SKM-1 treated with dmso at 0.1 percent for 144 hours (cell line): ENCODE data around the gene CRYGS.
"Not testable (repeated sequence)": the region's sequence is repeated elsewhere in the genome, so short reads cannot be mapped to it uniquely, and the experiment has no call there.

Experiments used
- DNase-seq: peaks from one replicate; lab custom pipeline; 2025; ENCODE audit not compliant: unreplicated experiment; lab: John Stamatoyannopoulos, UW

CRYGS gene

DNA sequence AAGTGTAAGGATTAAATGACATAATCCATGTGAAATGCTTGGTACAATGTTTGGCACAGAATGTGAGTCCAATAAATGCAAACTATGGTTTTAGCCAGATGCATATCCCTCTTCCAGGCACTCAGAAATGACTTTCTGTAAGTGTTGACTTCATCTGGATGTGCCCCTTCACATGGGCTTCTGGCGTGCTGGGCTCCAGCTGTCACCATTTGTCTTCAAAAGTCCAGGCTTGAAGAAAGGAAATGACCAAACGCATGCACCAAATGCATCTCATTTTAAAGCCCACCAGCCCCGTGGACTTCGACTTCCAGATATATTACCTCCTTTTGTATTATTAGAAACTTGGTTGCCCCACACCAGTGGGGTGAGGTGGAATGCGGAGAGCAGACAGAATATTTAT lies 23.7 kb downstream of the CRYGS start:
- no peak for DNase-seq

DNA sequence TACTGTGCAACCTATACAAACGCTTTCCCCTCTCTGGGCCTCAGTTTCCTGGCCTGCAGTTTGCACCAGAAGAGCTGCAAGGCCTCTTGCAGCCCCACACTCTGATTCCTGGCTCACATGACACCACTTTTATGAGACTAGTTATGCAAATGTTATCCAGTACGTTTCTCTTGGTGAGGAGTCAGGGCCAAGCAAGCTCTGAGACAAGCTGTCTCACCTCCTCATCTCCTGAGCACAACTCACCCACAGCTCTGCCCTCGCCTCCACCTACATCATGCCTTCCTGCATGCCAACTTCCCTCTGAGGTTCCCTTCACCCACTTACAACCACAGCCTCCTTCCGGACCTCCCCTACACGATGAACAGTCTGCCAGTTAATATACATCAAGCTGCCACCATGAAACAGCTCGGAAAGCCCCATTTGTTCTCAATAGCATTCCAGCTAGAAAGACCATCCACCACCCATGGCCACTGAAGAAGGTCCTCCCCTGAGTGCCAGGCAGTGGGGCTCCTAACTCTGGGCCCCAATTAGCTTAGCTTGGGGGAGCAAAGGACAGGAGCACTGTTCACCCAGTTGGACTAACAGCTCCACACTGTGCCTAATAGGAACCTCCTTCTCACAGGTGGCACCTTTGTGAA lies 25.0 kb downstream of the CRYGS start:
- DNase-seq: no peak

DNA sequence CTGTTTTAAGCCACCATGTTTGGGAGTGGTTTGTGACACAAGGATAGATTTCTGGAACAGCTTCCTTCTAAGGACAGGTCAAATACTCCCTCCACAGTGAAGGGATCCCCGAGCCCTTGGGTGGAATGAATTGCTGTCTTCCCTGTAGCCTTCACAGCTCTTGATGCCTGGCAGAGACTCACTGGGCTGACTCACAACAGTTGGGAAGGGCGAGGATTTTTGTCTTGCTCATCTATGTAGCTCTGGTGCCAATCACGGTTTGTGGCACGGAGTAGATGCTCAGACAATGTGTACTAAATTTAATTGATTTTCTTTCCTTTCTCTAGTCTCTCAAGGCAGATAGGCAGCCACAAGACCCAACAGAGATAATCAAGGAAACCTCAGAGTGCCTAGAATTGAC lies 27.0 kb downstream of the CRYGS start:
- no peak for DNase-seq

DNA sequence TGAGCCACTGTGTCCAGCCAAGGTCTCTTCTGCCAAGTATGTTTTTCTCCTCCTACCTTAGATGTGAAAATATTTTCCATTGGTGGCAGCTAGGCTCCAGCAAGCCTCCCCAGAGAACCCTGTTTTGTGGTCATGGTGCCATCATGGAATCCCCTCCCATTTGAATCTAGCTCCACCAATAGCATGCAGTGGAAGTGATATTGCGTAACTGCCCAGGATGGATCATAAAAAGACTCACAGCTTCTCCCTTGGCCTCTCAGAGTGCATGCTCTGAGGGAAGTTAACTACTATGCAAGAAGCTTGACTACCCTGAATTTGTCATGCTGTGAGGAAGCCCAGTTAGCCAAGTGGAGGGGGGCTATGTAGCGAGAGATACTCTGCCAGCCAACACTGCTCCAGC lies 27.5 kb downstream of the CRYGS start:
- no peak for DNase-seq

DNA sequence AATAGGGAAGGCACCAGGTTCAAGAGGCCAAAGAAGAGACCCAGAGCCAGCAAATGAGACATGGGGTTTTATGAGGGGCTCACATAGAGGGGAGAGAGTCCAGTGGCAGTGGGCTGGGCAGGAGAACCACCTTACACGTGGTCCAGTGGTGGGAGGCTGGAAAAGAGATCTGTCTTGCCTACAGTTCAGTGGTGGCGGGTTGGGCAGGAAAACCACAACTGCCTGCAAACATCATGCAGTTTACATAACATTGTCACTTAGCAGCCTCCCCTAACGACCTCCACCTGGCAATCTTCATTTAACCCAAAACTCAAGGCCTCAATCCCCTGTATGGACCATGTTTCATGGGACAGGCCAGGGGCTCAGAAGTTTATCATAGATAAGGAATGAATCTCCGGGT lies 29.1 kb downstream of the CRYGS start:
- no peak for DNase-seq

DNA sequence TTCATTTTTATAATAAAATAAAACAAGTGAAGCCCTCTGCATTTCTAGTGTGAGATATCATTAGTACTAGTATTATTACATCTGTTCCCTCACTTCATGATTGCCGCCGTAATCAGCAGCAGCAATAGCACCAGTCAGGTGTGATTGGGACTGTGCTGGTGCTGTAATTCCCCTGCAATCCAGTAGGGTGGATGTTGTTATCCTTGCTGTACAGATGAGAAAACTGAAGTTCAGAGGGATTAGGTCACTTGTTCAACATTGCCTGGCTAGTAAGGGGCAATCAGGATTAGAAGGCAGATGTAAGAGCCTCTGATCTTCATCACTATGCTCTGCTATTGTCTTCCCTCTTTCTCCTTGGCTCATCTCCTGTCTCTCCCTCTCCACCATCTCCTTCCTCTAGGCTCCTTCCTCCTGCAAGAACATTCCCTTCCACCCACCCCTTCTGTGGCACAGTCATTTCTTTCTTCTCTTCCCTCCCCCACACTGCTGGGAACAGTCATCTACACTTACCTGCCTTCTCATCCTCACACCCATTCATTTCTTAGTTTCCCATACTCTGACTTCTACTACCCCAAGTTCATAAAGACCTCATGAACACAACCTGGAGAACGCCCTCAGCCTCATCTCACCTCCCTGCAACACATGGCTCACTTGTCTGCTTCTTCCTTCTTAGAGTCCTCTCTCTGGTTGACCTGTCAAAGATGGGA lies 29.7 kb downstream of the CRYGS start:
- no peak for DNase-seq

DNA sequence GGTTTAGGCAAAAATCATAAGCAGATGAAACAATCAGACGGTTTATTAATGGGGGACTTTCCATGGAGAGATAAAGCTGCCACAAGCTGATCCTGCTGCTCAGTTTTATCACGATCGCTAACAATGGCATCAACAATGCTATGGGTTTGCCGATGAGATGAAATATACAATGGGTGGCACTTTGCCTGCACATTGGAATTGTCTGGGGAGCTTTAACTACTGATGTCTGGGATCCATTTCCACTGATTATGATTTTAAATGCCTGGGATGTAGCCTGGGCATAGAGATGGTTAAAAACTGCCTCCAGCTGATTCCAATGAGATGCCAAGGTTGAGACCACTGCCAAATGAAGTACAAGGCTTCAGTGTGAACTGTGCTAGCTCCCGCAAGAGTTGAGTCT lies 30.8 kb downstream of the CRYGS start:
- no peak for DNase-seq

DNA sequence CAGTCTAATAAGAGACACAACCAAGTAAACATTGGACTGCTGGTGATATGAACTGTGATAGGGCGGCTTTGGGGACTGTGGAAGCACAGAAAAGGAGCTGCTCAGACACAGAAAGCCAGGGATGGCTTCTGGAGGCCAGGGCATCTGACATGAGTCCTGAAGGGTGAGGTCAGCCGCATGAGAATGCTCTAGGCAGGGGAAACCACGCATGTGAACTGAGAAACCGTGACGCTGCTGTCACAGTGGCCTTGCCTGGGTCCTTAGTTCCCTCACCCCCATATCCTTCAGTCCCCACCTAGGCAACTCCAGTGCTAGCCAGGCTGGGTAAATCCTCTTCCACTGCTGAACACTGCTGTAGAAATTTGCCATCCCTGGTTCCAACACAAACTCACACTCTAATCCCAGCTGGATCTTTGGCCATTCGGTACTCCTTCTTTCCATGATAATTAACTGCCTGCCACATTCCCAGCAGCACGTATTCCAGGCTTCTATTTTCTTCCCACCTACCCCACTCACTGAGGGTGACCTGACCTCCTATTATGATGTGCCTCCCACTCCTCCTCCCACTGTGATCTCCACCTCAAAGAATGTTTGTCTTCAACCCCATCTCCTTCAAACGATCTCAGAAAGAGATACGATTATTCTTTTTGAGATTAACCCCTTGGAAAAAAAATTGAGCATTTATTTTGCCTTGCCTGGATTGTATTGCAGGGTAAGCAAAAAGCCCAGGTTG lies 31.4 kb downstream of the CRYGS start:
- no peak for DNase-seq

DNA sequence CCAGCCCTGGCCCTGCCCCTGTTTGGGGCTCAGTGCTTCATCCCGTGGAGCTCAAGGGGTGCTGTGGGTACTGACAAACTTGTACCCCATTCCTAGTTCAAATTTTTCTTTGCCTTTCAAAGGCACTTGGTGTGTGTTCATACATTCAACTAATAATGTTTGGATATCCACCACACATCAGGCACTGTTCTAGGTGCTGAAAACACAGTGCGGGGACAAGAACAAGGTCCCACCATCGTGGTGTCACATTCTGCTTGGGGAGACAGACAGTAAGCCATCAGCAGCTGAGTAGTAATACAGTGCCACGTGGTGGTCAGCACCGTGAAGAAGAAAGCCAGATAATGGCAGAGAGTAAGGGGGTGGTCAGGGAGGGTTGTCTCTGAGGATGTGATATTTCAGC lies 32.5 kb downstream of the CRYGS start:
- DNase-seq: no peak

DNA sequence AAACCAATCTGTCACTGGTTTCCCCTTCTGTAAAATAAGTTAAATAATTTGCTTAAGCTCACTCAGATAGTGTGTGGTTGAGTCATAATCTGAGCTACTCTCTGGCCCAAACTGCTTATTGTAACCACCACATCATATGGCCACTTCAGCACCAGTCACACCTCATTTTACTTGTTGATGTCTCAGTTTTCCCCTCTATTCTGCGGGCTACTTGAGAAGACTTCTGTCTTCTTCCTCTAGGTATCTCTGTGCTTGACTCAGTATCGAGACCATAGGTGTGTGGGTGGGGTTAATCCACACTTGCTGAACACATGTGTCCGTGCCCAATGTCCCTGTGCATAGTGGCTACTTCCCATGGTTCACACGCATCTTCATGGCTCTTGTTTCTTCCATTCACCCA lies 32.9 kb downstream of the CRYGS start:
- no peak for DNase-seq

DNA sequence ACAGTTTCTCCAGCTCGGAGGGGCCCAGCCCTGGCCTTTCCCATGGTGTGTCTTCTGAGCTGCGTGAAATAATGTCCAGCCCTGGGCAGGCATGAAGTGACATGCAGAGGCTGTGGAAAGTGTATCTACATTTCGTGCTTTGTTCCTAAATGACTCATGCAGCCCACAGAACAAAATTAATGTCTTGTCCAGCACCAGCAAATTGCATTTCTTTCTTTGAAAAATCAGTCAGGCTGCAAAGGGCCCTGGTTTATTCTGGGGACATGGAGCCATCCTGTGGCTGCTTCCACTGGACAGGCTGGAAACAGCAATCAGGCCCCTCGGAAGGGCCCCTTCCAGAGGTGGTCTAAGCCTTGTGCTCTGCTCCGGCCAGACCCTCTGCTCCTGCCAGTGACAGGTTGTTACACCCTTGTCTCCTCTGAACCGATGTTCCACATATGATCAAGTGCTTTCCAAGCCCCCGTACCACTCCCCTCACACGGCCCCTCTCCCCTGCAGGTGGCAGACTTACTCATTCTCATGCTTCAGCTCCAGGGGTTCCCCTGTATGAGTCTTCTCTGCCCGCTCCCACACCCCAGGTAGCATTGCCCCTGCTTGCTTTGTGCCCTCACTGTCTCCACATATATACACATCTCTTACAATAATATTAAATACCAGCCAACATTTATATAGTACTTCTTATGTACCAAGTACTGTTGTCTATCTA lies 33.7 kb downstream of the CRYGS start:
- DNase-seq: no peak

DNA sequence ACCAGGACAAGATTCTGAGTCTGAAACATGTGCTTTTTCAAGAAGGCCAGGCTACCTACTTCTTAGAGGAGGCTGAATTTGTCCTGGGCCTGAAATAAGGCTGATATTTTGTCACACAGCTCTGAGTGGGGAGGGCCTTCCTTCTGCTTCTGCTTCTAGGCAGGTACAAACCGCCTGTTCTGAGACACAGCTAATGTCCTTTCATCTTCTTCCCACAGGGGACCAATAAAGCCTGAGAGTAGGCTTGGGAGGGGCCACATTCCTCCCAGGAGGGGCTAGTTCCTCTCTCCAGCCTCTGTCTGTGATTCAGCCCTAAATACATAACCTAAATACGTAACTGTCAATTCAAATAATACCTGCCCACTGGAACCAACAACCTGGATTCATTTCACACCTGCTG lies 34.8 kb downstream of the CRYGS start:
- DNase-seq: no peak

DNA sequence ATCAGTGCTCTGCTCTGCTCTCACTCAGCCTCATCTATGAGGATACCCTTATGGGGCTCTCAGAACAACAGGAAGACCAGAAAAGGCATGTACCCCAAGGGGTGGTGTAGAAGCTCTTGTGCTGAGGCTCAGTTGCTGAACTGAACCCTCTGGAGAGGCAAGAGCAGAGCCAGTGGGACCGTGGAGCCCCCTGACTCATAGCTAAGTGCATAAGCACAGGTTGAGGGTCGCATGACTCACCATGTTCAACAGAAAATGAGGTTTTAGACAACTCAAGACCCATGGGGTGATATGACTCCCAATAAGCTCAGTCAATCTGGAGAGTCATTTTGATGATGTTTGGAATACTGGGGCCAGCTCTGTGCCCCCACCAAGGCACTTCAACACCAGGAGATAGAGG lies 37.3 kb downstream of the CRYGS start:
- DNase-seq: no peak

DNA sequence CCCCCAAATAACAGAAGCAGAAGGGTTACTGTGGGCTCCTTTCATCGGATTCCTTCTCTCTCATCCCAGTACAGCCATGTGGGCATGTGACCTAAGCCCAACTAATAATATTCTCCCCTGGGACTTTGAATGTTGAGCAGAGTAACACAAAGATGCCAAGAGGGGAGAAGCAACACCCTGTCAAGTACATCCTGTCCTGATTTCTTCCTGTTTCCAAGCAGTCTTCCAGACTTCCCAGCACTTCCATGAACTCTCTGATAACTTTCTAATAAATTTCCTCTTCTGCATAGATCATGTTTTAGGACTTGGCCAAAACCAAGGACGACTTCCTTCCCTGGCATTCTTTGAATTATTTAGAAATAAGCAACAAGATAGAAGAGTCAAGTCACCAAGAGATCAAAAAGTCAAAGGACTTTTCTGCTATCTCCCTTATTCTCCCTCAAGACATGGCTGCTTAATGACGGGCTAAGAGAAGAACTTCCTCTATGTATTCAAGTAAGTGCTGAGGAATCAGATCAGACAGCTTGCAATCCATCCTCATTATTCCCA lies 37.9 kb downstream of the CRYGS start:
- no peak for DNase-seq

DNA sequence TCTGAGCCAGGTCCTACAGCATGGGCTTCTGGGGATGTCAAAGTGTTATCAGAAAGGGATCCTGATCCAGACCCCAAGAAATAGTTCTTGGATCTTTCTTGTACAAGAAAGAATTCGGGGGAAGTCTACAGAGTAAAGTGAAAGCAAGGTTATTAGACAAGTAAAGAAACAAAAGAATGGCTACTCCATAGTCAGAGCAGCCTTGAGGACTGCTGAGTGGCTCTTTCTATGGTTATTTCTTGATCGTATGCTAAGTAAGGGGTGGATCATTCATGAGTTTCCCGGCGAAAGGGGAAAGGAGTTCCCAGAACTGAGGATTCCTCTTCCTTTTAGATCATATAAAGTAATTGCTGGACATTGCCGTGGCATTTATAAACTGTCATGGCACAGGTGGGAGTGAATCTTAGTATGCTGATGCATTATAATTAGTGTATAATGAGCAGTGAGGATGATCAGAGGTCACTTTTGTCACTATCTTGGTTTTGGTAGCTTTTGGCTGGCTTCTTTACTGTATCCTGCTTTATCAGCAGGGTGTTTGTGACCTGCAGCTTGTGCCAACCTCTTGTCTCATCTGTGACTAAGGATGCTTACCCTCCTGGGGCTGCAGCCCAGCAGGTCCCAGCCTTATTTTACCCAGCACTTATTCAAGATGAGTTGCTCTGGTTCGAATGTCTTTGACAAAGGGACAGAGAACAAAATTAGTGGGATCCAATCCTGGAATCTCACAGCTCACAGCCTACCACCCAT lies 41.0 kb downstream of the CRYGS start:
- DNase-seq: no peak

DNA sequence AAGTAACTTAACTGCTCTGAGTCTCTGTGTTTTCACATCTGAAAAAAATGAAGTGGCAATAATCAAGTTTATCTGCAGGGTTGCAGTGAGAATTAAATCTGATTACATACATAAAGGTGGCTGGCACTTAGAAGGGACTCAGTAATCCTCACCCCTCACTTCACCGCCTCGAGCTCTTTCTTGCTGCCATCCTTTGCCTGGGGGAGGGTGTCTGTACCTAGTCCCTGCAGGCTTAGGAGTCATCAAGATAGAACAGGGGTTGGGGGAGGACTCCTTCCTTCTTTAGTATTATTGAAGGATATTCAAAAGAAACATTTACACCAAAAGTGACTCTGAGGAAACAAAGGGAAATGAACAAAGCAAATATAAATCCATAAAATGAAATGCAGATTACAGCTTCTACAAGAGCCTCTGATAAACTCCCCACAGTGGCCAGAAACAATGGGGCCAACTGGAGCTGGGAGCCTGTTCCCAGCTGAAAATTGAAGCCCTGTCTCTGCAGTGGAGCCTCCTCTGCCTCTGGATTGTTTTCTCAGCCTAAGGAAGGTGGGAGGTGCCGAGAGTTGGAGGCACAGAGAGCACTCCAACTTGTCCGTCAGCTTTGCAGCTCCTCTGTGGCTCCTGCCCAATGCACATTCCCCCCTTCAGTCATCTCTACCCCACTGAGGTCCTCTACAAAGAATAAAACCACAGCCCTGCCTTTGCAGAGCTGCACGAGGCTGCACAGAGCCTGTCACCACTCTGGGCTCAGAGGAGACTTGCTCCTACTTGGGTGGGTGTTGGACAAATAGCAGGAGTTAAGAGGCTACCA lies 41.8 kb downstream of the CRYGS start:
- no peak for DNase-seq

DNA sequence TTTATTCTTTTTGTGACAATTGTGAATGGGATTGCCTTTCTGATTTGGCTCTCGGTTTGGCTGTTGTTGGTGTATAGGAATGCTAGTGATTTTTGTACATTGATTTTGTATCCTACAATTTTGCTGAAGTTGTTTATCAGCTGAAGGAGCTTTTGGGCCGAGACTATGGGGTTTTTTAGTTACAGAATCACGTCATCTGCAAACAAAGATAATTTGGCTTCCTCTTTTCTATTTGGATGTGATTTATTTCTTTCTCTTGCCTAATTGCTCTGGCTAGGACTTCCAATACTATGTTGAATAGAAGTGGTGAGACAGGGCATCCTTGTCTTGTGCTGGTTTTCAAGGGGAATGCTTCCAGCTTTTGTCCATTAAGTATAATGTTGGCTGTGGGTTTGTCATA lies 44.2 kb downstream of the CRYGS start:
- DNase-seq: not testable (repeated sequence)

DNA sequence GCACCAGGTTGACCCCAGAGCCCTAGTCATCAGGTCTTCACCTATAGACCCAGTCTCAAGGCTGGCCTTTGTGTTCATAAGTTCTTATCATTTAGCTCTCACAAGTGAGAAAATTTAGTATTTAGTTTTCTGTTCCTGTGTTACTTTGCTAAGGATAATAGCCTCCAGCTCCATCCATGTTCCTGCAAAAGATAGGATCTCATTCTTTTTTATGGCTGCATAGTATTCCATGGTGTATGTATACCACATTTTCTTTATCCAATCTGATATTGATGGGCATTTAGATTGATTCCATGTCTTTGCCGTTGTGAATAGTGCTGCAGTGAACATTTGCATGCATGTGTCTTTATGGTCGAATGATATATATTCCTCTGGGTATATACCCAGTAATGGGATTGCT lies 46.2 kb downstream of the CRYGS start:
- not testable (repeated sequence) for DNase-seq

DNA sequence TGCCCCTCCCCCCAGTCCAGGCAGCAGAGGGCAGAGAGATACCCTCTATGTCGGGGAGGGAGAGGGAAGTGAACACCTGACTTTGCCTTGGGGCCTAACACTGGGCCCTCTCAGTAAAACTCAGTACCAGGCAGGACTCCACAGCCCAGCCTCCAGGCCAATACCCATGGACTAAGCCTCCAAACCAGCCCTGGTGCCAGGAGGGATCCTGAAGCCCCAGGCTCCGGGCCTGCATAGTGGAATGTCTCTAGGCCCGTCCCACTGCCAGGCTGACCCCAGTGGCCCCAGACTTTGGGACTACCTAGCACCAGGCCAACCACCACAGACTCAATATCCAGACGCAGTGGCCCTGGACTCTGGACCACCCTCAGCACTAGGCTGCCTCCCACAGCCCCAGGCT lies 46.6 kb downstream of the CRYGS start:
- DNase-seq: no peak

DNA sequence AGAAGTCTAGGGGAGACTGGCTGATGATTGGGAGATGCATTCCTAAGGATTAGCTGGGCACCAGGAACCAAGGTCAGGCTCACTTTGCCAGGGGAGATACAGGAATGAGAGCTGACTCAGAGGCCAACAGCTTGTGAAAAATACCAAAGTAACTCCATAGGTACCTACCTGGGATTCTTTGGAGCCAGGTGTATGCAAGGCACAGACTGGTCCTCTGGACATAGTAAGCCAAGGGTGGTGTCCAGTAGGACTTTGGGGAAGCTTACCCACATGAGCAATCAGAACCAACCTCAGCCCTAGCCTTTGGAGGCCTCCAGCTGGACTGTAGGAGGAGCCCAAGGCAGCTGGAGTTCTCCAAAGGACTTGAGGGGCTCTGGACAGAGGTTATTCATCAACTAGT lies 47.5 kb downstream of the CRYGS start:
- DNase-seq: no peak
